Prostate gland (tissue), 2 donors: ENCODE data around the gene PLCB3.

ENCODE experiments used
- CTCF ChIP-seq, 4 experiments: fragments of 200-600 bp in 2 of 4; fragments of 450-650 bp in 2 of 4; sonication (generic) in 2 of 4; IDR thresholded peaks; 1 replicate in 3 of 4; 2 replicates in 1 of 4; pipeline ENCODE4 v1.5.1; 2016 to 2019; ENCODE audit warnings: antibody characterized with exemption in 4 of 4, mild to moderate bottlenecking in 2 of 4, moderate library complexity in 2 of 4
- POLR2A ChIP-seq: fragments of 450-650 bp; IDR thresholded peaks from one replicate; pipeline ENCODE4 v1.6.1; 2016; ENCODE audit warnings: antibody characterized with exemption, mild to moderate bottlenecking
- POLR2AphosphoS5 ChIP-seq: sonication (generic); formaldehyde crosslinking; IDR thresholded peaks from one replicate; pipeline ENCODE4 v1.6.1; 2017; ENCODE audit warnings: antibody characterized with exemption

- TF ChIP-seq POLR2A, result no peak
- TF ChIP-seq CTCF (IDR thresholded peaks at IDR 0.05), result no peak
- no peak for TF ChIP-seq POLR2AphosphoS5
Measured at GRCh38 chr11:64254326-64254725, 3.0 kb downstream of the PLCB3 start.
